Sciatic nerve (tissue), 2 donors: ENCODE results near the gene GUCY2C. TPM values are rescaled to one million over a fixed set of nuclear protein-coding genes. Genes with fewer than 3 reads are reported as not detected.
"Not testable (repeated sequence)": the region's sequence is repeated elsewhere in the genome, so short reads cannot be mapped to it uniquely, and the experiment has no call there.

Experiments used
- ATAC-seq: fragments of 200-7000 bp; cut with Tn5 transposase; one replicate; pipeline ENCODE4 v1.9.1; 2020; ENCODE audit warnings: mild to moderate bottlenecking, moderate library complexity
- DNase-seq: peaks from one replicate; pipeline ENCODE4 v3.0.0-alpha.2; 2020; ENCODE audit warnings: low spot score
- intact Hi-C: fragments of 100-400 bp; cut with DNase I; formaldehyde crosslinking; loops from one replicate; pipeline ENCODE4 v1.14.2; 2022
- total RNA-seq: library from RNA; stranded (reverse); fragmentation: NEBNext Ultra II Directional; extraction: Animal tissue kit (Norgen Biotek cat#: 25700); gene quantifications from one replicate; pipeline ENCODE4 v1.2.1, GENCODE V29; 2021
- donor health status: DM: no; HTN: no; CAD: no.
- donor health status: DM: no; HTN: no; CAD: no.

Gene GUCY2C
- not detected for total RNA-seq

- ATAC-seq (no peak), DNase-seq (no peak)
- intact Hi-C loops, result no loop called here
Measured at GRCh38 chr12:14696265-14696741, at the start of gene GUCY2C. Gene GUCY2C, minus strand, starts transcription at chr12:14696599. Its CDS starts 151 bp downstream, at chr12:14696448.

DNA sequence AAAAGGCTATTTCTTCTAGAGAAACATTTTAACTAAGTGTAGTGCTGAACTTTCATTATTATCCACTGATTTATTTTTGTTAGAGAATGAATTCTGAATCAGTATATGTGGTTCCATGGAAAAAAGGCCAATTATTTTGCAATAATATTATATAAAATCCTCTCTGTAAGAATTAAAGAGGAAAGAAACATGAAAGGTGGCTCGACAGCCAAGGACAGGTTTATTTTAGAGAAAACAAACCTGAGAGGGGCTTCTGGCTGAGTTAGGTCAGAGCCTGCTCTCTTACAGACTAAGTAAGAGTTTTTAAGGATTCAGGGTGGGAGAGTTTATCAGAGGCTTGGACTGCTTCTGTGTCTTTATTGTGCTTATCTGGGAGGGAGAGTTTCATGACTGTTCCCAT lies 46.7 kb upstream of the GUCY2C start:
- DNase-seq (no peak), ATAC-seq (no peak)
- intact Hi-C loops, result no loop called here

DNA sequence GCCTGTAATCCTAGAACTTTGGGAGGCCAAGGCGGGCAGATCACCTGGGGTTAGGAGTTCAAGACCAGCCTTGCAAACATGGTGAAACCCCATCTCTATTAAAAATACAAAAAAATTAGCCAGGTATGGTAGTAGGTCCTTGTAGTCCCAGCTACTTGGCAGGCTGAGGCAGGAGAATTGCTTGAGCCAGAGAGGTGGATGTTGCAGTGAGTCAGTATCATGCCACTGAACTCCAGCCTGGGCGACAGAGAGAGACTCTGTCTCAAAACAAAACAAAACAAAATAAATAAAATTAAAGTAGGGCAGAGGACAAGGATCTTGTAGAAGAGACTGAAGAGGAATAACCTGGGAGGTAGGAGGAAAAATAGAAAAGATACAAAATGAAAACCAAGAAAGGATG lies 45.5 kb upstream of the GUCY2C start:
- no peak for ATAC-seq
- intact Hi-C loops, result no loop called here

GRCh38 chr12:14741153-14741552 lies 44.8 kb upstream of the GUCY2C start:
- intact Hi-C loops, result no loop called here
- no peak for DNase-seq
- ATAC-seq, result no peak

More for the DNA sequence above, 45.5 kb upstream of the GUCY2C start:
- DNase-seq, result no peak

DNA sequence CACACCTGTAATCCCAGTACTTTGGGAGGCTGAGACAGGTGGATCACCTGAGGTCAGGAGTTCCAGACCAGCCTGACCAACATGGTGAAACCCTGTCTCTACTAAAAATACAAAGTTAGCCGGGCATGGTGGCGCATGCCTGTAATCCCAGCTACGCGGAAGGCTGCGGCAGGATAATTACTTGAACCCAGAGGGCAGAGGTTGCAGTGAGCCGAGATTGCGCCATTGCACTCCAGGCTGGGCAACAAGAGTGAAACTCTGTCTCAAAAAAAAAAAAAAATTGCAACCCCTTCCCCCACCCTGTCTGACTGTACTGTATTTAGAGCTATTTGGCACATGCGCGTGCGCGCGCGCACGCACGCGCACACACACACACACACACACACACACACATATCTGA lies 40.0 kb upstream of the GUCY2C start:
- DNase-seq, intact Hi-C loops, ATAC-seq: not testable (repeated sequence)

GRCh38 chr12:14731821-14732220 lies 35.4 kb upstream of the GUCY2C start:
- DNase-seq (no peak), ATAC-seq (no peak)
- intact Hi-C loops, result no loop called here

- intact Hi-C loops, result no loop called here
- ATAC-seq (no peak), DNase-seq (no peak)
Measured at GRCh38 chr12:14729586-14729985, 33.2 kb upstream of the GUCY2C start.

DNA sequence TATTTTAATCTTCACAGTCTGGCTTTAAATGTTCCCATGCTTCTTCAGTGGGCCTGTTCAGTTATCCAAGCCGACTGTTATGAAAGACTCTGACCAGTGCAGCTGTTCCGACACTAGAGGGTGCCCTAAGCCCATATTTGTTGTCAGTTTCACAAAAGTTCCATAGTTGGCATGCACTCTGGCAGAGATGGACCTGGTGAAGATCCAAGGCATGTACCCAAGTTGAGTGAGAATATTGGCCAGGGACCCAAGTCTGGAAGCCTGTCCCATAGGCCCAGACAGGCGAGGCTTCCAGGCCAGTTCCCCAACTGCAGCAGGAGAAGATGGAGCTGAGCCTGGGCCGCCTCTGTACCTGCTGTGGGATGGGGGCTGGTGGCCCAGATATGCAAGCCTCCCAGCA lies 27.4 kb upstream of the GUCY2C start:
- DNase-seq, result no peak
- intact Hi-C loops, result no loop called here
- peak; percentile 72 for ATAC-seq

DNA sequence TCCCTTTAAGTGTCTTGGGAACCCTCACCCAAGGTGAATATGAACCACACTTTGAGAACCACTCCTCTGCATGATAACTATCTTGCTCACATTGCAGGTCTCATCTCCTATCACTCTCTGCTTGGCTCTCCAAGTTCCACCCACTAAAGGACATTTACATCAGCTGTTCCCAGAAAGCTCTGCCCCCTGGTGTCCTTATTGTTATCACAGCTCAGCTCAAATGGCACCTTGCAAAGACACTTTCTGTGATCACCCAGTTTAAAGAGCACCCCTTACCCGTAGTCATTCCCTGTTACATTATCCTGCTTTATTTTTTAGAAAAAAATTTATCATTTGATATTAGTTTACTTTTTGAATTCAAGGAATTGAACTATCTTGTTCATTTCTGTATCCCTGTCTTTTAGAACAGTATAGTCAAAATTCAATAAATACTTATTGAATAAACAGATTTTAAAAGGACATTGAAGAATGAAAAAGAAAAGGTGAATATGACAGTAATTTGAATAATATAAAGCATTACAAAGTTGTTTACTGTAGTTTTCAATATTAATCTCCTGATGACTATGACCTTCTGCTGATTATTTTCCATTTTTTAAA lies 20.5 kb upstream of the GUCY2C start:
- intact Hi-C loops, result no loop called here
- peak; percentile 39 for ATAC-seq

GRCh38 chr12:14714437-14714836 lies 18.0 kb upstream of the GUCY2C start:
- DNase-seq (no peak), ATAC-seq (no peak)
- intact Hi-C loops, result no loop called here

More for the DNA sequence above, 20.5 kb upstream of the GUCY2C start:
- no peak for DNase-seq

GRCh38 chr12:14710632-14711320 lies 14.4 kb upstream of the GUCY2C start:
- DNase-seq (no peak), ATAC-seq (no peak)
- intact Hi-C loops, result no loop called here

DNA sequence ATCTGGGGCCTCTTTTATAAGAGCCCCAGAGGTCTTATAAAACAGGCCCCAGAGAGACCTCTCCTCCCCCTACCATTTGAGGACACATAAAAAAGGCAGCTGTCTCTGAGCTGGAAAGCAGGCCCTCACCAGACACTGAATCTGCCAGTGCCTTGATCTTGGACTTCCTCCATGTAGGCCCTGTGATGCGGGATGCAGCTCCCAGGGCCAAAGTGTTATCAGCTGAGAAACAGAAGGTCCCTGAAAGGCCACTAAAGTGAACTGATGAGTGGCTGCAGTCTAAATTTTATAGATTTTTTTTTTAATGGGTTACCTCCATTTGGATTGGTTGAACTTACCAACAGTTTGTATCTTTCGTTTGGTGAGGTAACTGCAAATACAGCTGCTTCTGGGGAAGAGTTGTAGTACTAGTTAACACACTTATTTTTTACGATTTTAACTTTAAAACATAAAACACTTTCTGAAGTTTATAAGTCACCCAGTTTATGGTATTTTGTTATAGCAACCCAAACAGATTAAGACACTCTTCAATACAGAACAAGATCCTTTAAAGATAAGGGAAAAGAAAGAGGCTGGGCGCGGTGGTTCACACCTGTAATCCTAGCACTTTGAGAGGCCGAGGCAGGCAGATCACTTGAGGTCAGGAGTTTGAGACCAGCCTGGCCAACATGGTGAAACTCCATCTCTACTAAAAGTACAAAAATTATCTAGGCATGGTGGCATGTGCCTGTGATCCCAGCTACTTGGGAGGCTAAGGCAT lies 5.6 kb upstream of the GUCY2C start:
- no peak for DNase-seq
- intact Hi-C loops, result no loop called here
- ATAC-seq, result no peak

DNA sequence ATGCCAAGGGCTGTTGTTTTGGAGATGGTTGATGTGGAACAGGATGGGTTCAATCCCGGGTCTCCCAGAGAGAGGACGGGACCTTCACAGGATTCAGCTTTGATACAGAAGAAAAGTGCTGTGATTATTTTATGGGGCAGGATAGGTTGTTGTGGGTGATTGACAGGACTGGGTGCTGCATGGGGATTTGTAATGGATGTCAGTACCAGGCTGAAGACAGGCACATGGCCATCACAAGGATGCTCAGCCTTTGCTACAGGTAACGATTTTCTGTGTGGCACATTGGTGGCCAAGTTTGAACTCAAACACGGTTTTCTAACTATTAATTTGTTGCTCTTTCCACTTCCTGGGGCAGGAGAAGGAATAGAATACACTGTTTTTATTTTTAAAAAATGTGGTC lies 4.5 kb upstream of the GUCY2C start:
- DNase-seq, result no peak
- intact Hi-C loops, result no loop called here

DNA sequence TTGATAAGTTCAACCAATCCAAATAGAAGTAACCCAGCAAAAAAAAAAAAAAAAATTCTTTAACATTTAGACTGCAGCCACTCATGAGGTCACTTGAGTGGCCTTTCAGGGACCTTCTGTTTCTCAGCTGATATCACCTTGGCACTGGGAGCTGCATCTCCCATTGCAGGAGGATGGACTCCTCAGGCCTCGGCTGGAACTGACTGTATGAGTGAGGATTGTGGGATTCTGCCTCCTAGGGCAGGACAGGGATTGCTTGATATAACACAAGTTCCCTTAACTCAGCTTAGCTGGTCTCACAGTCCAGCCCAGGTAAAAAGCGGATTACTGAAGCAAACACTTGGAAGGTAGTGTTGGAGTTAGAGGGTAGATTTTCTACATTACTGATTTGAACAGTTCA lies 3.5 kb upstream of the GUCY2C start:
- intact Hi-C loops, result no loop called here
- DNase-seq (no peak), ATAC-seq (no peak)

More for the DNA sequence above, 4.5 kb upstream of the GUCY2C start:
- no peak for ATAC-seq

GRCh38 chr12:14698555-14698954 lies 2.2 kb upstream of the GUCY2C start:
- ATAC-seq, result no peak
- DNase-seq, result no peak
- intact Hi-C loops, result no loop called here

DNA sequence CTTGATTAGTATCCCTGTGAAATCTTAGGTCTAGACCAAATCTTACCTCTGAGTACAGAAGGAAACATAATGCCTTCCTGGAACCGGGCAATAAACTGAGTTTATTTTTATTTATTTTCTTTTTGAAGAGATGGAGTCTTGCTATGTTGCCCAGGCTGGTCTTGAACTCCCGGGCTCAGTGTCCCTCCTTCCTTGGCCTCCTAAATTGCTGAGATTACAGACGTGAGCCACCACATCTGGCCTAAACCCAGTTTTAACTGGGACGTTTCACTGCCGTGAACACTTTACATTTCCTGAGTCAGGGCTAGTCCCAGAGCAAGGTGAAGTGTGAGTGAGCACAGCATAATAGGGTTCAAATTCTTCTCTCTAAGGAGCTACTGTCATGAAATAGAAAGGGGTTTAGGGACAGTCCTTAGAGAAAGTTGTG lies 671 bp downstream of the GUCY2C start:
- intact Hi-C loops, result no loop called here
- DNase-seq, result no peak

DNA sequence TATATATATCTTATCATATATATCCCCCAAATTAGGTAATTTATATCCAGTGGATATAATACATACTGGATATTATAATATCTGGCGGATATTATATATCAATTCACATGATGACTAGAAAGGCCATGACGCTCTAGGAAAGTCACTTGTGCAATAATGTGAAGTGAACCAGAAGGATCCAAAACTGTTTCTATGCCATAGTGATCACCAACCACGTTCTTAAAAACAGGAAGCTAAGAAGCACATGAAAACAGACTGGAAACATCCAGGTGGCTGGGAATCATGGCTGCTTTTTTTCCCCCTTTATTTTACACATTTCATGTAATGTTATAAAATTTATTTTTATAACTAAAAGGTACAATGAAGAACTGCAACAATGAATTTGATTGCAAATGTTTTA lies 1.4 kb downstream of the GUCY2C start:
- ATAC-seq (no peak), DNase-seq (no peak)
- intact Hi-C loops, result no loop called here

More for the DNA sequence above, 671 bp downstream of the GUCY2C start:
- ATAC-seq, result no peak

GRCh38 chr12:14694145-14694714 lies 2.2 kb downstream of the GUCY2C start:
- DNase-seq (no peak), ATAC-seq (no peak)
- intact Hi-C loops, result no loop called here

- DNase-seq, result no peak
- intact Hi-C loops, result no loop called here
Measured at GRCh38 chr12:14693116-14693515, 3.3 kb downstream of the GUCY2C start.

DNA sequence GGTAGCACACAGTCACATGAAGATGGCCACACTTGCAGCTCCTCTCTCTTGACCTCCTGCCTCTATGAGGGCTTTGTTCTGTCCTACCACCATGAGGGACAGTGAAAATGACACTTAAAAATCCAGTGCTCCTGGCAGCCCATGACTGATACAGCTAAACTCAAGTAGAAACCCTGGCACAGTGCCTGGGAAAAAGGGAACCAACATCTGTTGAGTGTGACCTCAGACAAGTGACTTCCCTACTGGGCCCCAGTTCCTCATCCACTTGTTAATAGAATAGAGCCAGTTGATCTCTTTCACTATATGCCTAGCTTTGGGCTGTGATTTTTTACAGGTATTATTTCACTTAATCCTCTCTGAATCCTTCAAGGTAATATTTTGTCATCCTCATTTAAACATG lies 4.8 kb downstream of the GUCY2C start:
- DNase-seq (peak; percentile 69), ATAC-seq (peak; percentile 71)
- intact Hi-C loops, result no loop called here

More at GRCh38 chr12:14693116-14693515, 3.3 kb downstream of the GUCY2C start:
- no peak for ATAC-seq
